H1 (cell line): ENCODE data around the gene SOX10. TPM values are rescaled to one million over a fixed set of nuclear protein-coding genes. Genes with fewer than 3 reads are reported as not detected.

Source experiments
- RXRA ChIP-seq: IDR thresholded peaks from 2 replicates; pipeline ENCODE4 v1.6.1; 2011; ENCODE audit warnings: low read depth, mild to moderate bottlenecking, low read length, moderate library complexity; ENCODE audit not compliant: insufficient read depth
- TBP ChIP-seq: IDR thresholded peaks from 2 replicates; pipeline ENCODE4 v1.6.1; 2011; ENCODE audit warnings: low read depth, low read length, improper control_type of control experiment
- polyA plus RNA-seq, 7 experiments: library from polyadenylated mRNA; depleted of rRNA in 3 of 7; stranded (reverse) in 5 of 7; unstranded in 2 of 7; fragments of >200 nt in 5 of 7; fragments of 200-250 nt in 2 of 7; gene quantifications; 1 replicate in 5 of 7; 2 replicates in 1 of 7; 4 replicates in 1 of 7; pipeline versions ENCODE4 v1.2.1 to v1.2.3, GENCODE V29; 2011 to 2013; ENCODE audit warnings: missing spikeins in 2 of 7, mixed read lengths in 2 of 7
- total RNA-seq: library from RNA; stranded (reverse); fragmentation: NEBNext Ultra II Directional; extraction: Animal tissue kit (Norgen Biotek cat#: 25700); gene quantifications from 2 replicates; pipeline ENCODE4 v1.2.1, GENCODE V29; 2021
- TF ChIP-seq, protein P1 (sequence below): fragments of 300-600 bp; sonication (generic); IDR thresholded peaks from 2 replicates; pipeline ENCODE4 v1.7.1; 2012; ENCODE audit warnings: low read length, moderate library complexity, mild to moderate bottlenecking, inconsistent platforms; ENCODE audit not compliant: insufficient replicate concordance

SOX10 gene
- total and polyA plus RNA-seq, 2 of the 8 experiments (the other 6 are each of a cell fraction or from before 2014, with no cell fraction given): 2.7 TPM

DNA sequence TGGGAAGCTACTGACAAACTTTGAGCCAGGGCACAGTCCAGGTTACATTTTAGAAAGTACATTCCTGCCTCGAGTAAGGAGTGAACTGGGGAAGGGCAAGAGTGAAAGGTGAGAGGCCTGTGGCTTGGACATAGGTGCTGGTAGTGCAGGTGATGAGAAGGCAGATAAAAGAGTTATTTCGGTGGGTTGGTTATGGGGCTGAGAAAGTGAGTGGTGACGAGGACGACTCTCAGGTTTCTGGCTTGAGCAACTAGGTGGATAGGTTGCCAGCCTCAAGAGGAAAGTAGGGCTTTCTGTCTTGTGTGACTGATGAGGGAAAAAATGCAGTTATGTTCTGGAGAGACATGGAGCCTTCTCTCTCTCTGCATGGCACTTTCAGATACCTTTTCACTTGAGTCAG, 27.1 kb downstream of the SOX10 start (continued):
- TF ChIP-seq RXRA (no peak), TBP (no peak)
- TF ChIP-seq, protein P1, sequence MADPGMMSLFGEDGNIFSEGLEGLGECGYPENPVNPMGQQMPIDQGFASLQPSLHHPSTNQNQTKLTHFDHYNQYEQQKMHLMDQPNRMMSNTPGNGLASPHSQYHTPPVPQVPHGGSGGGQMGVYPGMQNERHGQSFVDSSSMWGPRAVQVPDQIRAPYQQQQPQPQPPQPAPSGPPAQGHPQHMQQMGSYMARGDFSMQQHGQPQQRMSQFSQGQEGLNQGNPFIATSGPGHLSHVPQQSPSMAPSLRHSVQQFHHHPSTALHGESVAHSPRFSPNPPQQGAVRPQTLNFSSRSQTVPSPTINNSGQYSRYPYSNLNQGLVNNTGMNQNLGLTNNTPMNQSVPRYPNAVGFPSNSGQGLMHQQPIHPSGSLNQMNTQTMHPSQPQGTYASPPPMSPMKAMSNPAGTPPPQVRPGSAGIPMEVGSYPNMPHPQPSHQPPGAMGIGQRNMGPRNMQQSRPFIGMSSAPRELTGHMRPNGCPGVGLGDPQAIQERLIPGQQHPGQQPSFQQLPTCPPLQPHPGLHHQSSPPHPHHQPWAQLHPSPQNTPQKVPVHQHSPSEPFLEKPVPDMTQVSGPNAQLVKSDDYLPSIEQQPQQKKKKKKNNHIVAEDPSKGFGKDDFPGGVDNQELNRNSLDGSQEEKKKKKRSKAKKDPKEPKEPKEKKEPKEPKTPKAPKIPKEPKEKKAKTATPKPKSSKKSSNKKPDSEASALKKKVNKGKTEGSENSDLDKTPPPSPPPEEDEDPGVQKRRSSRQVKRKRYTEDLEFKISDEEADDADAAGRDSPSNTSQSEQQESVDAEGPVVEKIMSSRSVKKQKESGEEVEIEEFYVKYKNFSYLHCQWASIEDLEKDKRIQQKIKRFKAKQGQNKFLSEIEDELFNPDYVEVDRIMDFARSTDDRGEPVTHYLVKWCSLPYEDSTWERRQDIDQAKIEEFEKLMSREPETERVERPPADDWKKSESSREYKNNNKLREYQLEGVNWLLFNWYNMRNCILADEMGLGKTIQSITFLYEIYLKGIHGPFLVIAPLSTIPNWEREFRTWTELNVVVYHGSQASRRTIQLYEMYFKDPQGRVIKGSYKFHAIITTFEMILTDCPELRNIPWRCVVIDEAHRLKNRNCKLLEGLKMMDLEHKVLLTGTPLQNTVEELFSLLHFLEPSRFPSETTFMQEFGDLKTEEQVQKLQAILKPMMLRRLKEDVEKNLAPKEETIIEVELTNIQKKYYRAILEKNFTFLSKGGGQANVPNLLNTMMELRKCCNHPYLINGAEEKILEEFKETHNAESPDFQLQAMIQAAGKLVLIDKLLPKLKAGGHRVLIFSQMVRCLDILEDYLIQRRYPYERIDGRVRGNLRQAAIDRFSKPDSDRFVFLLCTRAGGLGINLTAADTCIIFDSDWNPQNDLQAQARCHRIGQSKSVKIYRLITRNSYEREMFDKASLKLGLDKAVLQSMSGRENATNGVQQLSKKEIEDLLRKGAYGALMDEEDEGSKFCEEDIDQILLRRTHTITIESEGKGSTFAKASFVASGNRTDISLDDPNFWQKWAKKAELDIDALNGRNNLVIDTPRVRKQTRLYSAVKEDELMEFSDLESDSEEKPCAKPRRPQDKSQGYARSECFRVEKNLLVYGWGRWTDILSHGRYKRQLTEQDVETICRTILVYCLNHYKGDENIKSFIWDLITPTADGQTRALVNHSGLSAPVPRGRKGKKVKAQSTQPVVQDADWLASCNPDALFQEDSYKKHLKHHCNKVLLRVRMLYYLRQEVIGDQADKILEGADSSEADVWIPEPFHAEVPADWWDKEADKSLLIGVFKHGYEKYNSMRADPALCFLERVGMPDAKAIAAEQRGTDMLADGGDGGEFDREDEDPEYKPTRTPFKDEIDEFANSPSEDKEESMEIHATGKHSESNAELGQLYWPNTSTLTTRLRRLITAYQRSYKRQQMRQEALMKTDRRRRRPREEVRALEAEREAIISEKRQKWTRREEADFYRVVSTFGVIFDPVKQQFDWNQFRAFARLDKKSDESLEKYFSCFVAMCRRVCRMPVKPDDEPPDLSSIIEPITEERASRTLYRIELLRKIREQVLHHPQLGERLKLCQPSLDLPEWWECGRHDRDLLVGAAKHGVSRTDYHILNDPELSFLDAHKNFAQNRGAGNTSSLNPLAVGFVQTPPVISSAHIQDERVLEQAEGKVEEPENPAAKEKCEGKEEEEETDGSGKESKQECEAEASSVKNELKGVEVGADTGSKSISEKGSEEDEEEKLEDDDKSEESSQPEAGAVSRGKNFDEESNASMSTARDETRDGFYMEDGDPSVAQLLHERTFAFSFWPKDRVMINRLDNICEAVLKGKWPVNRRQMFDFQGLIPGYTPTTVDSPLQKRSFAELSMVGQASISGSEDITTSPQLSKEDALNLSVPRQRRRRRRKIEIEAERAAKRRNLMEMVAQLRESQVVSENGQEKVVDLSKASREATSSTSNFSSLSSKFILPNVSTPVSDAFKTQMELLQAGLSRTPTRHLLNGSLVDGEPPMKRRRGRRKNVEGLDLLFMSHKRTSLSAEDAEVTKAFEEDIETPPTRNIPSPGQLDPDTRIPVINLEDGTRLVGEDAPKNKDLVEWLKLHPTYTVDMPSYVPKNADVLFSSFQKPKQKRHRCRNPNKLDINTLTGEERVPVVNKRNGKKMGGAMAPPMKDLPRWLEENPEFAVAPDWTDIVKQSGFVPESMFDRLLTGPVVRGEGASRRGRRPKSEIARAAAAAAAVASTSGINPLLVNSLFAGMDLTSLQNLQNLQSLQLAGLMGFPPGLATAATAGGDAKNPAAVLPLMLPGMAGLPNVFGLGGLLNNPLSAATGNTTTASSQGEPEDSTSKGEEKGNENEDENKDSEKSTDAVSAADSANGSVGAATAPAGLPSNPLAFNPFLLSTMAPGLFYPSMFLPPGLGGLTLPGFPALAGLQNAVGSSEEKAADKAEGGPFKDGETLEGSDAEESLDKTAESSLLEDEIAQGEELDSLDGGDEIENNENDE: no peak
- TF ChIP-seq, all 59 proteins: peak for 0
